GM19099 (cell line): ENCODE measurements around the gene SMG1.
A peak's percentile ranks its signal among the peaks of the same experiment; 100 is the strongest.

Experiments
- POLR2A ChIP-seq: IDR thresholded peaks from 3 replicates; pipeline ENCODE4 v1.6.1; 2011; ENCODE audit warnings: low read depth; ENCODE audit not compliant: insufficient read length; ENCODE audit errors: extremely low read depth

The SMG1 gene

GRCh38 chr16:18938986-18939385 lies 12.8 kb upstream of the SMG1 start:
- no peak for TF ChIP-seq POLR2A

- TF ChIP-seq POLR2A: no peak
Observed at GRCh38 chr16:18937390-18937789, 11.2 kb upstream of the SMG1 start.

GRCh38 chr16:18936727-18937340 lies 10.6 kb upstream of the SMG1 start:
- no peak for TF ChIP-seq POLR2A

- TF ChIP-seq POLR2A: no peak
Observed at GRCh38 chr16:18933501-18933900, 7.3 kb upstream of the SMG1 start.

GRCh38 chr16:18932243-18932987 lies 6.2 kb upstream of the SMG1 start:
- TF ChIP-seq POLR2A: no peak

DNA sequence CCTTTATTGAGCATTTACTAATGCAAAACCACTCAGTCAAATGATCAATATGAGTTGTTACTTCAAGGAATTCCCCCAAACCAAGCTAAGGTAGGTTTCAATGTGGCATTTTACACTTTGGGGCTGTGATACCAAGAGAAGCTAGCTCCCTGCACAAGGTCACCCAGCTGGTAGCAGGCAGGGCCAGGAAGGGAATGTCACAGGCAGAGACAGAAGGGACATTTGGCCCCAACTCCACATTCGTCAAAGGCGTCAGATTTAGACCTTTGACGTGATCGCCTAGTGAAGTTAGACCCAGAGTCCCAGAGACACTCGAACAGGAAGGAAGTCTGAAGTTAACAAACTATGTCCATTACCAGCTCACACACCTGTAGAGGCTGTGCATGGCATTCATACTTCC lies 5.5 kb upstream of the SMG1 start:
- TF ChIP-seq POLR2A: peak; percentile 13

- TF ChIP-seq POLR2A: no peak
Observed at GRCh38 chr16:18855196-18855595, 71.0 kb downstream of the SMG1 start.

DNA sequence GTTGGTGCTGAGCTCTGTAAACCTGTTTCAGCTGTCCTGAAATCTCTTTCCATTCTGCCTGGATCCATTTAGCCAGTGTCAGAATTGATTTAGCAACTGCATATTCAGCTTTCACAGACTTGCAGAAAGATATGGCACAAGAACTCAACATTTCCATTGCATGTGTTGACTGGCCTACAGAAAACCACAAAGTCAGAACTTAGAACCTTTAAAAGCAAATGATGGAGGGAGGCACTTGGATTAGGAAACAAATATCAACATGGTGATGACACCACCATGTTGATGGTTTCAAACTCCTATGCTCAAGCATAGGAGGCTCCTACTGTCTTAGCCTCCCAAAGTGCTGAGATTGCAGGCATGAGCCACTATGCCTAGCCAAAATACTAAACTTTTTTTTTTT lies 72.5 kb downstream of the SMG1 start:
- no peak for TF ChIP-seq POLR2A

GRCh38 chr16:18852647-18853046 lies 73.6 kb downstream of the SMG1 start:
- TF ChIP-seq POLR2A: no peak

DNA sequence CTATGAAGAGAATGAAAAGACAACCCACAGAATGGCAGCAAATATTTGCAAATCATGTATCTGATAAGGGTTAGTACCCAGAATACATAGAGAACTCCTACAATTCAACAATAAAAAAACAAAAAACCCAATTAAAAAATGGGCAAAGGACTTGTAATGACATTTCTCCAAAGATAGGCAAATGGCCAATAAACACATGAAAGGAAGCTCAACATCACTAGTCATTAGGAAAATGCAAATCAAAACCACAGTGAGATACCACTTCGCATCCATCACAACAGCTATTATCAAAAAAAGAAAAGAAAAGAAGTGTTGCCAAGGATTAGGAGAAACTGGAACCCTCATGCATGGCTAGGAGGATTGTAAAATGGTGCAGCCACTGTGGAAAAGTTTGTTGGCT lies 79.8 kb downstream of the SMG1 start:
- TF ChIP-seq POLR2A: no peak

- TF ChIP-seq POLR2A: no peak
Observed at GRCh38 chr16:18842565-18842964, 83.6 kb downstream of the SMG1 start.

DNA sequence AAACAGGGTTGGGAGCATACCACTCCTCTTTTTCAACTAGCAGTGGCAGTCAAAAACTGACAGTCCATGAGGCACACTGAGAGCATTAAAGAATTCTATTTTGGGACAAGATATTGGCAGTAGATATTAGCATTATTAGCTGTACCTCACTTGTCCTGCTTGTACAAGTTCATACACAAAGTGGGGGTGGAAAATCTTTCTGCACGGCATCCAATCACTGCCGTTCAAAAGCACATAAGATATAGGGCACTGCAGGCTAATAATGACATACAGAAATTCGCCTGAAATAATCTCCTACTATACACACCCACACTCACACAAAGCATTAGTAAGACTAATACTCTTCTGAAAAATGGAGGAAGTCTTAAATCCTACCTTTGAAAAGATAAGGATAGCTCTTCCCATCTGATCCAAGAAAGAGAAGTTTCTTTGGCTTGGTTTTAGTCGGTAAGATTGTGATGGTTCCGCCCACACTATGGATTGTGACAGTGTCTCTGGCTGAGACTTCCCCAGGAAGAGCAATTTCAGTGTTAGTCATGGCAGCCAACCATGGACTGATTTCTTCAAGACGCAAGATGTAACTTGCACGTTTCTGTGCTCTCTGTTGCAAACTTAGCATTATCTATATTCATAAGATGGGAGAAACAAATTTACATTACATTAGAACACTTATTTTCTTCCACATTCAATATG lies 84.2 kb downstream of the SMG1 start:
- TF ChIP-seq POLR2A: no peak

DNA sequence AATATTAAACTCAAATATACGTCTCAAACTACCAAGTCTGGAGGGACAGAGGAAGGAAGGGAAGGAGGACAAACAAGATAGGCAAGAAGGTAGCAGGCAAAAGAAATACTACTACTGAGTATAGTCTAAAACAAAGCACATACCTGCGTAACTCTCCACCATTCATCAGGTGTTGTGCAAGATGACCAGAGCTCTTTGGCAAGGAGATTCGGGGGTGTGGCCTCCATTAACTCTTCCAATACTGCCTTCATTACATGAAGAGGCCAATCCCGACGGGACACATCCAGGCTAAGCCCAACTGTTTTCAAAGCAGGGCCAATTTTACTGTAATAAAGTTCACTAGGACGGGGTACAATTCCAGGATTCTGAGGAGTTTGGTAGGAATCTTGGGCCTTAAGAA lies 86.7 kb downstream of the SMG1 start:
- no peak for TF ChIP-seq POLR2A

DNA sequence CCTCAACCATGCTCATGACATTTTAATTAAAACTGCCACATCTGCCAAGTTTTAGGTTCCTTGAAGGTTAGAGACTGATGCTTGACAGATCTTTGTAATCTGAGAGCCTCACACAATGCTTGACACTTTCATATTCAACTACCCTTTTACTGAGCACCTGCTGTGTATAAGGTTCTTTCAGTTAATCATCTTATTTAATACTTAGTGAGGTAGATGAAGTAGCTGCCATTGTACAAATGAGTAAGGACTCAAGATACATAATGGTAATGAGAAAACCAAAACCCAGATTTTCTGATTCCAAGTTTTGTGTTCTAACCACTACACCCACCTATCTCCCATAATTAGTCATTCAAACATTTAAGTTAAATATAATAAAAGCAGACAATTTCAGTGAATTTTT lies 89.5 kb downstream of the SMG1 start:
- TF ChIP-seq POLR2A: no peak

GRCh38 chr16:18834864-18835263 lies 91.3 kb downstream of the SMG1 start:
- TF ChIP-seq POLR2A: no peak
